Endothelial cell of umbilical vein (primary cell): Measurements from ENCODE around the gene MEIS3. TPM values are rescaled to one million over a fixed set of nuclear protein-coding genes. Genes with fewer than 3 reads are reported as not detected.

Source experiments
- BruUV-seq: library from RNA; stranded (reverse); fragments of 400-500 nt; replicated peaks from 2 replicates; lab custom pipeline; 2021; lab: Mats Ljungman, UMichigan
- CTCF ChIA-PET: fragments of 300-600, 350-600 bp; sonication (Branson Sonifier 250); formaldehyde crosslinking; loops from one replicate; lab custom pipeline; 2021; ENCODE audit warnings: antibody characterized with exemption, inconsistent platforms; lab: Charles Lee
- POLR2A ChIA-PET: fragments of 300-600, 350-600 bp; sonication (Branson Sonifier 250); formaldehyde crosslinking; loops from one replicate; lab custom pipeline; 2021; ENCODE audit warnings: antibody characterized with exemption, inconsistent platforms; lab: Charles Lee
- DNase-seq: peaks from one replicate; pipeline ENCODE4 v3.0.0-alpha.2; 2011; ENCODE audit warnings: low read depth, low spot score
- FAIRE-seq: peaks from 2 replicates; lab custom pipeline; 2011; peaks lifted over from hg19 to GRCh38; lab: Jason Lieb, UNC
- H2AFZ ChIP-seq: 2 replicates; pipeline ENCODE4 v1.6.0; 2012; ENCODE audit warnings: low read depth, low read length, control low read depth, inconsistent platforms
- H3K27ac ChIP-seq: 2 replicates; pipeline ENCODE4 v1.5.1; 2011; ENCODE audit warnings: low read depth, mild to moderate bottlenecking, control low read depth, low read length, moderate library complexity; ENCODE audit not compliant: insufficient read depth
- H3K27me3 ChIP-seq, 2 experiments: 2 replicates each; pipeline versions ENCODE4 v1.6.0 to v1.6.1; 2011; ENCODE audit warnings: low read length in 2 of 2, mixed read lengths in 1 of 2; ENCODE audit not compliant: control insufficient read depth in 2 of 2, insufficient read depth in 2 of 2
- H3K36me3 ChIP-seq, 2 experiments: 2 replicates in 1 of 2; 3 replicates in 1 of 2; pipeline ENCODE4 v1.5.1; 2011; ENCODE audit warnings: low read length in 2 of 2, mild to moderate bottlenecking in 1 of 2, moderate library complexity in 1 of 2; ENCODE audit not compliant: control insufficient read depth in 2 of 2, insufficient read depth in 2 of 2; ENCODE audit errors: extremely low read depth in 1 of 2
- H3K4me1 ChIP-seq: 3 replicates; pipeline ENCODE4 v1.5.1; 2011; ENCODE audit warnings: mild to moderate bottlenecking, low read length; ENCODE audit not compliant: control insufficient read depth, insufficient read depth; ENCODE audit errors: extremely low read depth
- H3K4me2 ChIP-seq: 2 replicates; pipeline ENCODE4 v1.6.1; 2011; ENCODE audit warnings: low read length, control low read depth, mixed read lengths; ENCODE audit not compliant: insufficient read depth
- H3K4me3 ChIP-seq, 3 experiments: fragments of 200-600 bp in 1 of 3; sonication (generic), shearing (Covaris generic) in 1 of 3; replicated peaks in 1 of 3; 2 replicates each; pipeline ENCODE4 v1.5.1; 2011 to 2016; ENCODE audit warnings: control low read depth in 3 of 3, low read length in 3 of 3, mild to moderate bottlenecking in 2 of 3, inconsistent platforms in 1 of 3, low read depth in 1 of 3, moderate library complexity in 1 of 3; ENCODE audit not compliant: insufficient read depth in 1 of 3
- H3K79me2 ChIP-seq: 2 replicates; pipeline ENCODE4 v1.6.0; 2012; ENCODE audit warnings: low read length, inconsistent platforms; ENCODE audit not compliant: control insufficient read depth, insufficient read depth
- H3K9ac ChIP-seq: replicated peaks from 2 replicates; pipeline ENCODE3; 2011; ENCODE audit warnings: low read length, control low read depth; ENCODE audit not compliant: insufficient read depth; ENCODE audit errors: extremely low read depth
- H3K9me1 ChIP-seq: replicated peaks from 3 replicates; pipeline ENCODE4 v1.6.0; 2011; ENCODE audit warnings: mild to moderate bottlenecking, low read length; ENCODE audit not compliant: control insufficient read depth, insufficient read depth; ENCODE audit errors: extremely low read depth
- H3K9me3 ChIP-seq: replicated peaks from 2 replicates; pipeline ENCODE4 v1.5.1; 2012; ENCODE audit warnings: low read length, inconsistent platforms; ENCODE audit not compliant: control insufficient read depth, insufficient read depth
- H4K20me1 ChIP-seq: replicated peaks from 2 replicates; pipeline ENCODE3; 2011; ENCODE audit warnings: mild to moderate bottlenecking, low read length; ENCODE audit not compliant: control insufficient read depth, insufficient read depth; ENCODE audit errors: extremely low read depth
- CTCF ChIP-seq, 2 donors: IDR thresholded peaks; 1 replicate in 1 of 2; 2 replicates in 1 of 2; pipeline ENCODE4 v1.5.1; 2011; ENCODE audit warnings: low read length in 2 of 2, mild to moderate bottlenecking in 2 of 2, moderate library complexity in 2 of 2, control low read depth in 1 of 2, inconsistent platforms in 1 of 2, low read depth in 1 of 2; ENCODE audit not compliant: insufficient read depth in 1 of 2; ENCODE audit errors: extremely low read depth in 1 of 2
- EZH2 ChIP-seq: IDR thresholded peaks from 2 replicates; pipeline ENCODE4 v1.6.1; 2012; ENCODE audit warnings: borderline replicate concordance, low read depth, mild to moderate bottlenecking, moderate library complexity, low read length, inconsistent platforms; ENCODE audit not compliant: severe bottlenecking
- FOS ChIP-seq: IDR thresholded peaks from 2 replicates; pipeline ENCODE4 v1.6.1; 2011; ENCODE audit warnings: mild to moderate bottlenecking, low read length, moderate library complexity, borderline replicate concordance; ENCODE audit not compliant: insufficient read depth
- GATA2 ChIP-seq: IDR thresholded peaks from 2 replicates; pipeline ENCODE4 v1.7.0; 2011; ENCODE audit warnings: low read depth, mild to moderate bottlenecking, moderate library complexity, mixed read lengths, low read length; ENCODE audit not compliant: insufficient read length, insufficient read depth
- JUN ChIP-seq: IDR thresholded peaks from 2 replicates; pipeline ENCODE4 v1.6.1; 2011; ENCODE audit warnings: borderline replicate concordance, low read depth; ENCODE audit not compliant: insufficient read length, insufficient read depth
- MAX ChIP-seq: IDR thresholded peaks from 2 replicates; pipeline ENCODE4 v1.6.1; 2011; ENCODE audit not compliant: insufficient read depth, insufficient read length
- MYC ChIP-seq: IDR thresholded peaks from one replicate; pipeline ENCODE4 v1.6.1; 2011; ENCODE audit warnings: mild to moderate bottlenecking, low read depth, low read length
- POLR2A ChIP-seq: IDR thresholded peaks from 2 replicates; pipeline ENCODE4 v1.6.1; 2012; ENCODE audit warnings: low read depth, mild to moderate bottlenecking, control low read depth, low read length
- POLR2AphosphoS5 ChIP-seq: IDR thresholded peaks from 2 replicates; pipeline ENCODE4 v1.6.1; 2012; ENCODE audit warnings: low read depth, mild to moderate bottlenecking, control low read depth, low read length, moderate library complexity; ENCODE audit not compliant: insufficient read depth
- dilution Hi-C: fragments of 300-500 bp; cut with MboI; formaldehyde crosslinking; loops from one replicate; pipeline ENCODE4 v1.15.0; 2019; ENCODE audit warnings: low sequenced_read_pairs; ENCODE audit not compliant: extremely low pct_ligation_motif_present
- intact Hi-C: fragments of 100-400 bp; cut with micrococcal nuclease; formaldehyde crosslinking; loops from one replicate; pipeline ENCODE4 v1.10.0; 2022
- polyA plus RNA-seq, 4 experiments: library from polyadenylated mRNA; depleted of rRNA in 3 of 4; stranded (reverse) in 3 of 4; unstranded in 1 of 4; fragments of >200 nt; gene quantifications; 2 replicates each; pipeline versions ENCODE4 v1.2.1 to v1.2.3, GENCODE V29; 2011 to 2012; ENCODE audit warnings: missing spikeins in 1 of 4
- total RNA-seq: library from RNA; stranded (reverse); gene quantifications from 2 replicates; pipeline ENCODE4 v1.2.3, GENCODE V29; 2021

Gene MEIS3
- total and polyA plus RNA-seq, 2 donors (not counting 3 experiments of a cell fraction or from before 2014, with no cell fraction given): 0.42 TPM; not detected in 1

GRCh38 chr19:47444388-47444821 lies 25.1 kb upstream of the MEIS3 start:
- POLR2A ChIA-PET: no interaction called here
- dilution Hi-C loops (no loop called here), intact Hi-C loops (no loop called here)
- no peaks in the 10 kb centered on the region for H3K9me3 ChIP-seq
- no peak overlapping the region for H2AFZ ChIP-seq
- CTCF ChIA-PET: interaction anchor here (0.9 to 2.5 kb wide), 2 partner anchors 8 to 263 kb away, joined by 3 to 10 read pairs; no protein-coding TSS in a partner anchor
- DNase-seq: no peak
- no peak overlapping the region for H3K4me3 ChIP-seq
- no peak overlapping the region for H3K27ac ChIP-seq
- no peaks in the 10 kb centered on the region for H3K4me1 ChIP-seq
- no peak overlapping the region for H3K9ac ChIP-seq
- H3K36me3 ChIP-seq: no peaks in the 10 kb centered on the region
- no peak for FAIRE-seq
- peaks cover 24 to 30% of the 10 kb centered on the region in 2 experiments for H3K27me3 ChIP-seq
- TF ChIP-seq POLR2A (no peak), EZH2 (no peak), JUN (no peak), POLR2AphosphoS5 (no peak), MAX (no peak), GATA2 (no peak), MYC (no peak), FOS (no peak), CTCF (IDR thresholded peaks at IDR 0.05; ENCODE audit: extremely low read depth in 1 of 2, insufficient read depth in 1 of 2, low read depth in 1 of 2, low read length in 2 of 2) (no peak)
- H3K9me1 ChIP-seq: no peaks in the 10 kb centered on the region
- BruUV-seq: no TSS peak
- H3K79me2 ChIP-seq: no peaks in the 10 kb centered on the region
- no peak overlapping the region for H3K4me2 ChIP-seq
- H4K20me1 ChIP-seq: no peaks in the 10 kb centered on the region
